Activated T-cell treated with anti-CD3 and anti-CD28 coated beads, Interleukin-2, amount 50 U/mL, for 1 hour (primary cell): ENCODE measurements around the gene NRXN2.
A peak's percentile ranks its signal among the peaks of the same experiment; 100 is the strongest.

Experiments used
- DNase-seq: peaks from one replicate; pipeline ENCODE4 v3.0.0-alpha.2; 2020

The NRXN2 gene

DNA sequence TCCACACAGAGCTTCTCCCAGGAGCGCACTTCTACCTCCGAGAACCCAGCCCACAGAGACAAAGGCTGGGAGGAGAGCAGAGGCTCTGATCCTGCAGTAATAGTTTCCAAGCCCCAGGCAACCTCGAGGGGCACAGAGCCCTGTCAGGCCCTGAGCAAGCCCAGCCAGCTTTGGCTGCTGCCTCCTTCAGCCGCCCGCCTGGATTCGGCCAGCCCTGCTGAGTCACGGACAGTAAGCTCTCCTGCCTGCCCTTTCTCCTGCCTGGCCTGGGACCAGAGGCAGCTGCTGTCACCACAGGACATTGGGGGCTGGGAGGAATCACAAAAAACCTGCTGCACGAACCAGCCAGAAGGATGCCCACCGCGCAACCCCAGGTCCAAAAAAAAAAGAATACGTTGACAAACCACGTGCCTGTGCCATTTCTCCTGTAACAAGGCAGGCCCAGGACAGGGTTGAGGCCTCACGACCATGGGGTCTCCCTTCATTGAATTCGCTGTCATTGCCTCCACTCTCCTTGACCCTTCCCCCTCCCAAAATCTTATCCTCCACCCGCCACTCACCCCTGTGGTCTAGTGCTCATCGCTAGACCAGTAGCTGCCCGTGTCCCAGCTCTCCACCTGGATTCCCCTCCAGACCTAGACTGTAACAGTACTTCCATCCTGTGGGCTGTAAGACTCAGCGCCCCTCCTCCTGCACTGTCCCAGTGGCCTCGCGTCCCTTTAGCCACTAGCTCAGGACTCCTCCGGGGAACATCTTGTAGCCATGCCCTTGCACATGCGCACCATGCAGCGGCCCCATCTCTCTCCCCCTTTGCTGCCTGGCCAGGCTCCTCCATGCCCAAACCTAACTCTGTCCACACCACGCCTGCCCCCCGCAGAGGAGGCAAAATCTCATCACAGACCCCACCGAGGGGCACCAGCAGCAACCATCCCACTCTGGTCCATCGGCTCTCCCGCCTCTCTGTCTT is 139.4 kb downstream of the NRXN2 start:
- no peak for DNase-seq

GRCh38 chr11:64582885-64583284 is 140.1 kb downstream of the NRXN2 start:
- DNase-seq = no peak

DNA sequence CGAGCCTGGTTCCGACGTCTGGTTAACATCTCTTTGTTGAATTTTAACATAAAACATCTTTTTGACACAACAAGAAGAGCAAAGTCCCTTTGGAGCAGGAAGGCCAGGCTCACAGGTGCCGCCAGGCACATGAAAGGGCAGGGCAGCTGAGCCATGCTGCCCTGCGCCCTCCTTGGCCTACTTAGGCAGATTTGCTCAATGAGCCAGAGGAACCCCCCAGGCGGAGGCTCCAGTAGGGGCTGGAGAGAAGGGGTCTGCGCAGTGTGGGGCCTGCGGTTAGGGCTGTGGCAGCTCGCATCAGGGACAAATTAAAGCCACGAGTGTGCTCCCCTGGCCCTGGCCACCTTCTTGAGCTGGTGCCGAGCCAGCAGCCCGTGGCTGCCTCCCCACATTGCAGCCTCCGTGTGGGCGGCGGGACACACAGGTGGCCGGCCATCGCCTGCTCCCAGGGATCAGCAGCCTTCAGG is 141.9 kb downstream of the NRXN2 start:
- no peak for DNase-seq

DNA sequence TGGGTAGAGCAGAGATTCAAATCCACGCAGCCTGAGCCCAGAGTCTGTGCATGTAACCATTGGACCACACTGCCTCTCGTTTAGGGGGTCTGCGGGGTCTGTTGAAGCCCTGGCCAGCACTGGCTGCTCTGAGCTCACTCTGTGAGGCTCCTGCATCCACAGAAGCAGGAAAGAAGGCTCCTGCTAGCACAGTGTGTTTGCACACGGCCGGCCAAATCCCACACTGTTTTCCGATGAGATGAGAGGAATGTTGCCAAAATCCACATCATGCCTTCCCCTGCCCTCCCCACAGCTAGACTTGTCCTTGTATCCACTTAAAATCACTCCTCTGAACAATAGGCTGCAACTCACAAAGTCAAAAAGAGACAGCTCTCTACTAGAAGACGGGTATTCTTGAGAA is 142.6 kb downstream of the NRXN2 start:
- DNase-seq = no peak

DNA sequence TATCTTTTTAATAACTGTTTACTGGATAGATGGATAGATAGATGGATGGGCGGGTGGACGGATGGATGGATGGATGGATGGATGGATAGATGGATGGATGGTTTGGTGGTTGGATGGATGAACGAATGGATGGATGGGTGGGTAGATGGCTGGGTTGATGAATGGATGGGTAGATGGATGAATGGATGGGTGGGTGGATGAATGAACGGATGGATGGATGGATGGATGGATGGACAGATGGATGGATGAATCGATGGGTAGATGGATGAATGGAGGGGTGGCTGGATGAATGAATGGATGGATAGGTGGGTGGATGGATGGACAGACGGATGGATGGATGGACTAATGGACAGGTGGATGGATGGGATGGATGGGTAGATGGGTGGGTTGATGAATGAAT is 145.8 kb downstream of the NRXN2 start:
- no peak for DNase-seq

DNA sequence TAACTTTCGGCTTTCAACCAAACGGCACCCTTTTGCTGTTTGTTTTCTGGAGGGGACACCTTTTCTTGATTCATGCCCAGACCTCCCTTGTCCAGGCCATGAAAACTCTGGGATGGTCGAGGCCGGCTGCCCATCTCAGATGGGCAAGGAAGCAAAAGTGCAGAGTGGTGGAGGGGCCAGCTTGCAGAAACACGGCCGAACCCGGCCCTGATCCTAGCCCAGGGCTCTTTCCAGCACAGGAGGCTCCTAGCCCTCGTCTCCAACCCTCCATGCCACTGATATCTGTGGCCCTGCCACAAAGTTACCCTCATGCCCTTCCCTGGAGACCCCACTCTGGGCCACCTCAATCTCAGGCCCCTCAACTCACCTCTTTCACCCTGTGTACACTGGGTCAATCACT is 150.9 kb downstream of the NRXN2 start:
- DNase-seq = no peak

GRCh38 chr11:64571410-64572091 is 151.4 kb downstream of the NRXN2 start:
- no peak for DNase-seq

DNA sequence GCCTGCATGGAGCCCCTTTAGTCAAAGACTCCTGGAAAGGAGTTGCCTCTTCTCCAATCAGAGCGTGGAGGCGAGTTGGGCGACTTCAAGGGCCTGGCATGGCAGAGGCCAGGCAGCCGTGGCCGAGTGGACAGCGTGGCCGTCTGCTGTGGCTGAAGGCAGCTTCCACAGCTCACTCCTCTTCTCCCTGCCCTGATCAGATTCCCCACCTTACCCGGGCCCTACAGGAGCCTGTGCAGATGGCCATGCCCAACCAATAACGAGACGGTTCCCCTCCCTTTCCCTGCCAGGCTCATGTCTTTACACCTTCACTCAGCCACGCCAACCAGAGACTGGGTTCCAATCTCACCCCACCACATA is 152.0 kb downstream of the NRXN2 start:
- DNase-seq = no peak

DNA sequence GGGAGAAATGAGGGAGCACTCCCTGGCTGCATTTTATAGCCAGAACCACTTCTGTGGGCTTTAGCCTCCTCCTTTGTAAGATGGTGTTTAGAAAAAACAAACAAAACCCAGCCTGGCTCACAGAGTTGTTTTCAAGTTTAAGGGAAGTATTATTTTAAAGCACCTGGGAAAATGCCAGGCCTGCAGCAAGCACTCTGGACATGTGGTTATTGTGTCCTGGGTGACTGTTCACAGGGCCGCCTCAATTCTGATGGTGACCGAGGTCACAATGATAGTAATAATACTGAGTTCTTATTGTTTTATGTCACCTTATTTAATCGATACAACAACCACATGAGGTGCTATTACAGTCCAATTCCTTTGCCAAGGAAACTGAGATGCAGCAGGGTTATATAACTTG is 152.7 kb downstream of the NRXN2 start:
- DNase-seq = no peak

DNA sequence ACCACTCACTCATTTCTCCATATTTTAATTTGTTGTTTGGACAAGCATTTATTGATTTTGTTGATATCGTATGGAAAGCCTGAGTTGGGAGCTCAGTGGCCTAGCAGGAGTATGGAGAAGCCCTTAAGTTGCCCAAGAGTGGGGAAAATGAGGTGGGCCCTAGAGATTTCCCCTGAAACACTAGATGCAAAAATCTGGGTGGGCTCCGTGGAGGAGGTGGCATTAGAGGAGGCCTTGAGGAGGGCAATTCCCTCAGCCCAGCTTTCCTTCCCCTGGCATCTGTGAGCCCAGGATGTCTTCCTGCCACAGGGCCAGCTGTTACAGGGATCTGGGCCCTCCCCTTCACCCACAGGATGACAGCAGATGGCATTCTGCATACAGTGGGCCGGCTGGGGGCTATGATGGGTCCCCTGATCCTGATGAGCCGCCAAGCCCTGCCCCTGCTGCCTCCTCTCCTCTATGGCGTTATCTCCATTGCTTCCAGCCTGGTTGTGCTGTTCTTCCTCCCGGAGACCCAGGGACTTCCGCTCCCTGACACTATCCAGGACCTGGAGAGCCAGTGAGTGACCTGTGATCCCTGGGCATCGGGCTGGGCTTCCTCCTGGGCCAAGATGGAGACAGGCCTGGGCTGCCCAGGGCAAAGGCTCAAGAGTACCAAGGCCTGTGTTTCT is 153.6 kb downstream of the NRXN2 start:
- no peak for DNase-seq

DNA sequence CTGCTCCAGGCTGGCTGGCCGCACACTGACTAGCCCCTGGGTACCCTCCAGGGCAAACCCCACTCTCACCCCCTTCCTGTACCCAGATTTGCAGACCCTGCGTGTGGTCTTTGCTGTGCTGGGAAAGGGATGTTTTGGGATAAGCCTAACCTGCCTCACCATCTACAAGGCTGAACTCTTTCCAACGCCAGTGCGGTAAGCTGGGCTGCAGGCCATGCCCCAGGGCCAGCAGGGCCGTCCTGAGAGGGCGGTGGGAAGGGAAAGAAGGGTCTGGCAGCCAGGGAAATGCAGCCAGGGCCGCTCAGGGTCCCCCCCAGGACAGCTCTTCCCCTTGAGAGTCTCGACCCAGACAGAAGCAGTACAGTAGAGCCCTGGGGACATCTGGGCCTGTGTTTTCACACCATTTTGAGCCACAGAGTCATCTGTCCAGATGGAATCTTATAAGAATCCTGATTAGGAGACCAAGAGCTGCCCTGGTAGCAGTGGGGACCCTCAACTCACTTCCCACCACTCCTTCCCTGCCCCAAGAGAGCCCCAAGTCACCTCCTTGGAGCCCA is 154.3 kb downstream of the NRXN2 start:
- DNase-seq = no peak

GRCh38 chr11:64568041-64568571 is 154.9 kb downstream of the NRXN2 start:
- DNase-seq = no peak

- DNase-seq = no peak
Measured at GRCh38 chr11:64566915-64567891, 155.8 kb downstream of the NRXN2 start.

- DNase-seq = peak; percentile 26
Measured at GRCh38 chr11:64566042-64566914, 156.7 kb downstream of the NRXN2 start.

- no peak for DNase-seq
Measured at GRCh38 chr11:64564947-64565889, 157.8 kb downstream of the NRXN2 start.

DNA sequence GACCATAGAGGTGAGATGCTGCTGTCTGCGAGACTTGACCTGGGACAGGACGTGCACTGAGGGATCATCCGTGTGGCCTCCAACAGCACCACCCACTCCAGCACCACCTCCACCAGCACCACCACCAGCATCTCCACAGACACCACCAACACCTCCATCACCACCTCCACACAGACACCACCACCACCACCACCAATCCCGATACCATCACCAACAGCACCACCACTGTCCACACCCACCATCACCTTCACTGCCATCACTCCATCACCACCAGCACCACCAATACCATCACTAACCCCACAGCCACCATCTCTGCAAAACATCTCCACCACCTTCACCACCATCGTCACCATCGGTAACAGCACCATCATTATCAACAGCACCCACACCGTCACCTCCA is 158.6 kb downstream of the NRXN2 start:
- no peak for DNase-seq

DNA sequence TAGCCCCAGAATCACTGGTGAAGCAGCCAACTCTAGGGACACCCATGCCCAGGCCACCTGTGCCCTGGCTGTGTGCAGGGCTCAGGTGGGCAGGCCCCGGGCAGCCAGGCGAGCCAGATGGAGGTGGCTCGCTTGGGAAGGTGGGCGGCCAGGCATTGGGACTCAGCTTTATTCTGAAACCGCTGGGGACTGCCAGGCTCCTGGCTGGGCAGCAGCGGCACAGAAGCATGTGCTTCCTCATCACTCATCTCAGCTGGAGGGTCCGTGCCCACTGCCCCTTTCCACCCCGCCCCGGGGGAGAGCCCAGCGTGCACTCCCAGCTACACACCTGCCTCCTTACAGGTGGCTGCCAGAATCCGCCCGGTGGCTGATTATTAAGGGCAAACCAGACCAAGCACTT is 159.0 kb downstream of the NRXN2 start:
- DNase-seq = no peak

DNA sequence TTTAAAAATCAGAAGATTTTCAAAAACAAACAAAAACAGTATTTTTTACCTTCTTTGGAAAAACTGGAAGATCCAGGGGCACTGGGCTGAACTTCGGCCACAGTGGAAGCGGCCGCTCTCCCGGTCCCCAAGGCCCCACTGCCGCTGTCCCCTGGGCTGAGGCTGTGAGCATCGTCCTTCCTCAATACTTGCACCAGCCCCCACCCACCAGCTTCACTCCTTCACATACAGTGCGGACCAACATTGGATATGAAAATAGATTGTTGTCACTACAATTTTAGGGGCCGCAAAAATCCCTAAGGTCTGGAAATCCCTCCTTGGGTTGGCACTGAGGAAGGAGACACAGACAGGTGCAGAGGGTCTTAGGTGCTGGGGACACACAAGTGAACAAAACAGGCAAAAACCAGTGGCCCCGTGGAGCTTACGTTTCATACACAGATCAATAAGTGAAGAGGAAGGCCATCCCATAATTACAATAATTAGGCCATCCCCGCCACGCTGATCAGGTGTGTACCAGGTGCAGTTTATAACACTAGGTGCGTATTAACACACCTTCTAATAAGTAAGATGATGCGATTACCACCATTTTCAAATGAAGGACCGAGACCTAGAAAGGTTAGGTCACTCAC is 160.2 kb downstream of the NRXN2 start:
- no peak for DNase-seq
